ENCODE measurements around the gene SRC. TPM values are rescaled to one million over a fixed set of nuclear protein-coding genes. Genes with fewer than 3 reads are reported as not detected.
A peak's percentile ranks its signal among the peaks of the same experiment; 100 is the strongest.

SRC gene
- total and polyA plus RNA-seq, 3 experiments from 2014 or later: 1.2 to 2.7 (median 2.4) TPM

DNA sequence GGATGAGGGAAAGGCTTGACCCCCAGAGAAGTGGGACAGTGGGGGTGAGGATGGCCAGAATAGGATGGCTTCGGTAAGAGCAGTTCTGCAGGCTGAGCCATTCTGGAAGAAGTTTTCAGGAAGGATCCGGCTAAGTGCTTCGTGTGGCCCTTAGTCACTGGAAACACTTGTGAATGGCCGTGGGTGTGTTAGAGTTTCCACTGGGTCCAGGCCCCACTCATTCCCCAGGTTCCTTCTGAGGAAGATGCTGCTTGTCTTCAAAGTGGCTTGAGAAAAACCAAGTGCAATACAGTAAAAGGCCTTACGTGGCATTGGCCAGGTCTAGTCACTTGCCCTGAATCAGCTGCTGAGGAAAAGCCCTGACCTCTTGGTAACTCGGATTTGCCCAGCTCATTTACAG, 28.6 kb upstream of the SRC start:
- H3K4me3 Mint-ChIP-seq: no peak overlapping the region
- no peaks in the 10 kb centered on the region for H3K9me3 ChIP-seq (ENCODE audit: low read length)
- CTCF ChIA-PET: no interaction called here
- DNase-seq: no peak
- H3K4me1 ChIP-seq (ENCODE audit: insufficient read depth, low read length): peaks cover 7% of the 10 kb centered on the region
- no peak overlapping the region for H3K27ac ChIP-seq (ENCODE audit: low read depth, low read length)
- H3K36me3 Mint-ChIP-seq: peaks cover 0 to 52% (median 9%) of the 10 kb centered on the region in 3 donors
- no peak overlapping the region for H3K4me3 ChIP-seq (ENCODE audit: low read length)
- no peaks in the 10 kb centered on the region for H3K27me3 Mint-ChIP-seq
- peaks cover 4% of the 10 kb centered on the region for H3K36me3 ChIP-seq (ENCODE audit: insufficient read depth, low read length)
- no peaks in the 10 kb centered on the region for H3K27me3 ChIP-seq (ENCODE audit: insufficient read depth, low read length, poor library complexity, severe bottlenecking)
- H3K4me1 Mint-ChIP-seq: peaks cover 17 to 27% (median 17%) of the 10 kb centered on the region in 3 donors
- peak overlapping the region in 4 of 8 donors; percentile 9 to 82 (median 48) for H3K27ac Mint-ChIP-seq
- POLR2A ChIA-PET: no interaction called here
- no peaks in the 10 kb centered on the region for H3K9me3 Mint-ChIP-seq

DNA sequence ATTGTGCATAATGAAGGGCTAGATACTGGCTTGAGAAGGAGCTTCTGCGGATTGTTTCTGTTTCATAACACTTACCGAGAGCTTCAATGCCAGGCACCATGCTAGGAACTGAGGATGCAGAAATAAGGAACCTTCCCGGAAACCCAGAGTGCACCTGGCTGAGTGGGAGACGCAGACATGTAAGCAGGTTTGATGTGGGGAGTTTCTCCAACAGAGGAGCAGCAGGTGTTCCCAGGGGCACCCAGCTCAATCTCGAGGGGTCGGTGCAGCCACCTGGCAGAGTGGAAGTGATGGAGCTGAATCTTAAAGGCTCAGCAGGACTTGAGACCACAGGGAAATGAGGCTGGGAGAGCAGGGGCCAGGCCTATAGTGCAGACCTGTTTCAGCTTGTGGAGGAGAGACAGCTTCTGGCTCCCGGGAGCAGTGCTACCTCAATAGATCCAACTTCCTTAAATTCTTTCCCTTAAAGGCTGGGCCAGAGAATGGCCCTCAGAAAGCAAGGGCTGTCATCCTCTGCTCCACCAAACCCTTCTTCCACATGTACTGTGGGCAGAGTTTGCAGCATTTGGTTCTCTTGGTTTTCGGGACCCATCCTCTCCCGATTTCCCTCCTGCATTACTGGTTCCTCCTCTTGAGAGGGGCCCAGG, 27.8 kb upstream of the SRC start:
- Mint-ChIP-seq H3K36me3 (peaks cover 7 to 48% (median 13%) of the 10 kb centered on the region in 3 donors), H3K27me3 (peaks cover 0 to 1% of the 10 kb centered on the region in 2 donors), H3K4me3 (no peak overlapping the region), H3K9me3 (peaks cover 0 to 3% (median 0%) of the 10 kb centered on the region in 5 donors), H3K27ac (peak overlapping the region in 3 of 8 donors; percentile 48 to 85 (median 79)), H3K4me1 (peaks cover 17 to 27% (median 17%) of the 10 kb centered on the region in 3 donors)
- ChIA-PET CTCF (no interaction called here), POLR2A (no interaction called here)
- no peak overlapping the region for H3K27ac ChIP-seq (ENCODE audit: low read depth, low read length)
- H3K4me1 ChIP-seq (ENCODE audit: insufficient read depth, low read length): peaks cover 7% of the 10 kb centered on the region
- no peaks in the 10 kb centered on the region for H3K36me3 ChIP-seq (ENCODE audit: insufficient read depth, low read length)
- H3K9me3 ChIP-seq (ENCODE audit: low read length): no peaks in the 10 kb centered on the region
- no peak overlapping the region for H3K4me3 ChIP-seq (ENCODE audit: low read length)
- DNase-seq: no peak
- no peaks in the 10 kb centered on the region for H3K27me3 ChIP-seq (ENCODE audit: insufficient read depth, low read length, poor library complexity, severe bottlenecking)

DNA sequence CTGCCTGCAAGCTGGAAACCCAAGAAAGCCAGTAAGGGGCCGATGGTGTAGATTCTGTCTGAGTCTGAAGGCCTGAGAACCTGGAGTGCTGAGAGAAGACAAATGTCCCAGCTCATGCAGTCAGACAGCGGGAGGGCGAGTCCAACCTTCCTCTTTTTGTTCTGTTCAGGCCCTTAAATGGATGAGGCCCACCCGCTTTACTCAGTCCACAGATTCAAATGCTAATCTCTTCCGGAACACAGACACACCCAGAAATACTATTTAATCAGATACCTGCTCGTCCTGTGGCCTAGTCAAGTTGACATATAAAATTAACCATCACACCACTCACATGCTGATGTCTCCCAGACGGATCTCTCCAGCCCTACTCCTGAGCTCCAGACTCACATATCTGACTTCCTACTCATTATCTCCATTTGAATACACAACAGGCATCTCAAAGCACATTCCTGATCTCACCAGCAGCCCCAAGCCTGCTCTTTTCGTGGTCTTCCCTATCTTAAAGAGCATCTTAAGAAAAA, 26.7 kb upstream of the SRC start:
- Histone ChIP-seq H3K4me3 (ENCODE audit: low read length) (no peak overlapping the region), H3K27me3 (ENCODE audit: insufficient read depth, low read length, poor library complexity, severe bottlenecking) (no peaks in the 10 kb centered on the region), H3K4me1 (ENCODE audit: insufficient read depth, low read length) (peaks cover 7% of the 10 kb centered on the region), H3K36me3 (ENCODE audit: insufficient read depth, low read length) (no peaks in the 10 kb centered on the region), H3K9me3 (ENCODE audit: low read length) (no peaks in the 10 kb centered on the region), H3K27ac (ENCODE audit: low read depth, low read length) (no peak overlapping the region)
- no peak for DNase-seq
- peaks cover 0 to 3% (median 0%) of the 10 kb centered on the region in 5 donors for H3K9me3 Mint-ChIP-seq
- H3K4me1 Mint-ChIP-seq: peaks cover 11 to 21% (median 12%) of the 10 kb centered on the region in 3 donors
- peaks cover 0 to 2% of the 10 kb centered on the region in 2 donors for H3K27me3 Mint-ChIP-seq
- H3K4me3 Mint-ChIP-seq: no peak overlapping the region
- POLR2A ChIA-PET: no interaction called here
- H3K36me3 Mint-ChIP-seq: peaks cover 7 to 41% (median 11%) of the 10 kb centered on the region in 3 donors
- CTCF ChIA-PET: no interaction called here
- peak overlapping the region in 3 of 8 donors; percentile 4 to 22 (median 8) for H3K27ac Mint-ChIP-seq

DNA sequence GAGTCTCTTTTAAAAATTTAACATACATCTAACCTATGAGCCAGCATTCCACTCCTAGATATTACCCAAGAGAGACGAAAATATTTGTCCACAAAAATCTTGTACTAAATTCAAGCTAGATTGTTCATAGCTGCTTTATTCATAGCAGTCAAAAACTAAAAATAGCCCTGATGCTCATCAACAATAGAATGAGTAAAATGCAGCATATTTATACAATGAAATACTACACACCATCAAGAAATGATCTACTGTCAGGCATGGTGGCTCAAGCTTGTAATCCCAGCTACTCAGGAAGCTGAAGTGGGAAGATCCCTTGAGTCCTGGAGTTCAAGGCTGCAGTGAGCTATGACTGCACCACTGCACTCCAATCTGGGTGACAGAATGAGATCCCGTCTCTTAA, 22.0 kb upstream of the SRC start:
- Histone ChIP-seq H3K9me3 (ENCODE audit: low read length) (no peaks in the 10 kb centered on the region), H3K36me3 (ENCODE audit: insufficient read depth, low read length) (no peaks in the 10 kb centered on the region), H3K27me3 (ENCODE audit: insufficient read depth, low read length, poor library complexity, severe bottlenecking) (no peaks in the 10 kb centered on the region), H3K4me1 (ENCODE audit: insufficient read depth, low read length) (no peaks in the 10 kb centered on the region), H3K4me3 (ENCODE audit: low read length) (no peak overlapping the region), H3K27ac (ENCODE audit: low read depth, low read length) (no peak overlapping the region)
- H3K9me3 Mint-ChIP-seq: peaks cover 0 to 3% (median 0%) of the 10 kb centered on the region in 5 donors
- DNase-seq: no peak
- POLR2A ChIA-PET: no interaction called here
- no peak overlapping the region for H3K4me3 Mint-ChIP-seq
- H3K27ac Mint-ChIP-seq: no peak overlapping the region
- H3K4me1 Mint-ChIP-seq: no peaks in the 10 kb centered on the region
- peaks cover 2 to 8% (median 7%) of the 10 kb centered on the region in 3 donors for H3K36me3 Mint-ChIP-seq
- CTCF ChIA-PET: no interaction called here
- H3K27me3 Mint-ChIP-seq: peaks cover 0 to 2% of the 10 kb centered on the region in 2 donors

DNA sequence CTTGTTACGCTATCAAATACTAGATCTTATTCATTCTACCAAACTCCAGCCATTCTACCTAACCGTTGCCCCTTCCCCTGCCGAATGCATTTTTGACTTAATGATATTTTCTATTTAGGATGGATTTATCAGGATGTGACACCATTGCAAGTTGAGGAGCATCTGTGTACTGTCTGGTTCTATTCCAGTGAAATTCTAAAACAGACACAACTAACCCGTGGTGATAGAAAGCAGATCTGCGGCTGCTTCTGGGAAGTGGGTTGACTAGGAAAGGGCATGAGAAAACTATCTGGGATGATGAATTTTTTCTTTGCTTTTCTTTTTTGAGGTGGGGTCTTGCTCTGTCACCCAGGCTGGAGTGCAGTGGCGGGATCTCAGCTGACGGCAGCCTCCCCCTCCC, 20.7 kb upstream of the SRC start:
- CTCF ChIA-PET: no interaction called here
- H3K4me3 Mint-ChIP-seq: no peak overlapping the region
- no peak overlapping the region for H3K27ac Mint-ChIP-seq

DNA sequence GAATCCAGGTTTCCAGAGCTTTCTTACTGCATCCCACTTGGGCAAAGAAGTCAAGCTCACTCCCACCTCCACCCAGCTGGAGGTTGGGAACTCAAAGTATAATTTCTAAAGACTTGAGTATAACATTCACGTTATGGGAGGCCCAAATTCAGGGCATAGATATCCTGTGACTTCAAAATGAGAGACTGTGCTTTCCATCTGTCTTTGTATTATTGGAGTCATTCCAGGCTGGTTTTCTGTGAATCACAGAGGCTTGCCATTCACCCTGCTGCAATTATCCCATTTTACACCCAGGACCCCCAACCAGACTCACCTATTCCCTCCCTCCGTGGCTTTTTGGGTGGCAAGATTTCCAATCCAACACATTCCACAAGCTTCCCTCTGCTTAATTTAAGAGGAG, 19.3 kb upstream of the SRC start:
- H3K4me1 Mint-ChIP-seq: no peaks in the 10 kb centered on the region
- POLR2A ChIA-PET: no interaction called here
- CTCF ChIA-PET: no interaction called here
- H3K27me3 ChIP-seq (ENCODE audit: insufficient read depth, low read length, poor library complexity, severe bottlenecking): no peaks in the 10 kb centered on the region
- H3K36me3 ChIP-seq (ENCODE audit: insufficient read depth, low read length): no peaks in the 10 kb centered on the region
- peaks cover 0 to 7% (median 4%) of the 10 kb centered on the region in 3 donors for H3K36me3 Mint-ChIP-seq
- no peak overlapping the region for H3K4me3 Mint-ChIP-seq
- DNase-seq: no peak
- no peak overlapping the region for H3K27ac ChIP-seq (ENCODE audit: low read depth, low read length)
- H3K4me1 ChIP-seq (ENCODE audit: insufficient read depth, low read length): no peaks in the 10 kb centered on the region
- H3K9me3 Mint-ChIP-seq: peaks cover 0 to 3% (median 0%) of the 10 kb centered on the region in 5 donors
- H3K9me3 ChIP-seq (ENCODE audit: low read length): no peaks in the 10 kb centered on the region
- peaks cover 0 to 3% of the 10 kb centered on the region in 2 donors for H3K27me3 Mint-ChIP-seq
- peak overlapping the region in 1 of 8 donors; percentile 10 for H3K27ac Mint-ChIP-seq
- no peak overlapping the region for H3K4me3 ChIP-seq (ENCODE audit: low read length)

More for the DNA sequence above, 20.7 kb upstream of the SRC start:
- Histone ChIP-seq H3K4me1 (ENCODE audit: insufficient read depth, low read length) (no peaks in the 10 kb centered on the region), H3K9me3 (ENCODE audit: low read length) (no peaks in the 10 kb centered on the region), H3K4me3 (ENCODE audit: low read length) (no peak overlapping the region), H3K27me3 (ENCODE audit: insufficient read depth, low read length, poor library complexity, severe bottlenecking) (no peaks in the 10 kb centered on the region), H3K36me3 (ENCODE audit: insufficient read depth, low read length) (no peaks in the 10 kb centered on the region), H3K27ac (ENCODE audit: low read depth, low read length) (no peak overlapping the region)
- peaks cover 0 to 3% (median 0%) of the 10 kb centered on the region in 5 donors for H3K9me3 Mint-ChIP-seq
- peaks cover 0 to 3% of the 10 kb centered on the region in 2 donors for H3K27me3 Mint-ChIP-seq
- POLR2A ChIA-PET: no interaction called here
- DNase-seq: no peak
- no peaks in the 10 kb centered on the region for H3K4me1 Mint-ChIP-seq
- peaks cover 0 to 7% (median 4%) of the 10 kb centered on the region in 3 donors for H3K36me3 Mint-ChIP-seq

DNA sequence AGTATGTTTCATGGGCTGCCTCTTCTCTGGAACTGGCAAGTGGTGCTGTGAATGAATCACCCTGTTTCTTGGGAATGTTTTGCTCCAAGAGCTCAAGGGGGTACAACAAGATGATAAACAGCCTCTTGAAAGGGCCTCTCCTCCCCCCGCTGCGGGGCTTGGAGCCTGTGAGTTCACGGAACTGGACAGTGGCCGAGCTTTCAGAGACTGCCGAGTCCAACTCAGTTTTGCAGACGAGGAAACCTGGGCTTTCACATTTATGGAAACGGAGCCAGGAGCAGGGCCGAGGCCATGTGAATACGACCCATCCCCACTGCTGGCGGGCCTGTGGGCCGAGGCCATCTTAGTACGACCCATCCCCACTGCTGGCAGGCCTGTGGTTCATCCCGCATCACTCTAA, 18.2 kb upstream of the SRC start:
- CTCF ChIA-PET: no interaction called here
- peaks cover 0 to 2% (median 0%) of the 10 kb centered on the region in 5 donors for H3K9me3 Mint-ChIP-seq

DNA sequence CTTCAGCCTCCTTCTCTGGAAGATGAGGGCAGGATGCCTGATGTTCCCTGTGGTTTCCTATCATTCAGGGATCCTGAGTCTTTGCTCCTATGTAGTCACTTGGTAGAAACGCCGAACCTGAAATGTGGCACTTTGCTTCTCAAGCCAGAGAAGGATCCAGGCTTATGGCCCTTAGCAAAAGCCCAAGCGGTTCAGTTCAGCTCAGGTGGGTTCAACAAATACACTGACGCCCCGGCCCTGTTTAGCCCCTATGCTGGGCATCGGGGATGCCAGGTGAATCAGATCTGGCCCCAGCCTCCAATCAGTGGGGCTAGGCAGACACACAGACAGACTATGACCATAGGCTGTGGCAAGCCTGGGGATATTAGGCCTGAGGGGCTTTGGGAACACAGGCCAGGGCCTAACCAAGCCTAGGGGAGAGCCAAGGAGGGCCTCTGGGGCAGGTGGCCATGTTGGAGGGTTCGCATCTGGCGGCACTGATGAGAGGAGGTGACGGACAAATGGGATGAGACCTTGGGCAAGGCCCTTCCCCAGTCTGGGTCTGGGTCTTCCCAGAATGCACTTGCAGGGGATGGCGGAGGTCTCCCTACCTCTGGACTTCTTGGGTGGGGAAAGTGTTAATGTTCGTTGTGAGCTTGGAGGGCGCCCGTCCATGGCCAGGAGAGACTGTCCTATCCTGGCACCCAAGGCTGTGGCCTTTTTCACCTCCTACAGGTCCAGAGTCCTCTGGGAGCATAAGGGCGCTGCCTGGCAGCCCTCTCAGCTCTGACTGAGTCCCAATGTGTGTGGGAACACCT, 17.6 kb upstream of the SRC start:
- peak in 1 of 5 donors; percentile 33 for DNase-seq
- no peak overlapping the region for H3K27ac Mint-ChIP-seq
- H3K27me3 ChIP-seq (ENCODE audit: insufficient read depth, low read length, poor library complexity, severe bottlenecking): no peaks in the 10 kb centered on the region
- H3K9me3 Mint-ChIP-seq: no peaks in the 10 kb centered on the region
- ChIA-PET CTCF (no interaction called here), POLR2A (no interaction called here)
- no peaks in the 10 kb centered on the region for H3K9me3 ChIP-seq (ENCODE audit: low read length)
- no peak overlapping the region for H3K4me3 Mint-ChIP-seq
- H3K27ac ChIP-seq (ENCODE audit: low read depth, low read length): no peak overlapping the region
- no peaks in the 10 kb centered on the region for H3K36me3 Mint-ChIP-seq
- peaks cover 0 to 3% of the 10 kb centered on the region in 2 donors for H3K27me3 Mint-ChIP-seq
- H3K4me1 Mint-ChIP-seq: no peaks in the 10 kb centered on the region
- no peaks in the 10 kb centered on the region for H3K4me1 ChIP-seq (ENCODE audit: insufficient read depth, low read length)
- no peaks in the 10 kb centered on the region for H3K36me3 ChIP-seq (ENCODE audit: insufficient read depth, low read length)
- no peak overlapping the region for H3K4me3 ChIP-seq (ENCODE audit: low read length)

More for the DNA sequence above, 18.2 kb upstream of the SRC start:
- Histone ChIP-seq H3K4me1 (ENCODE audit: insufficient read depth, low read length) (no peaks in the 10 kb centered on the region), H3K4me3 (ENCODE audit: low read length) (no peak overlapping the region), H3K27me3 (ENCODE audit: insufficient read depth, low read length, poor library complexity, severe bottlenecking) (no peaks in the 10 kb centered on the region), H3K36me3 (ENCODE audit: insufficient read depth, low read length) (no peaks in the 10 kb centered on the region), H3K27ac (ENCODE audit: low read depth, low read length) (no peak overlapping the region), H3K9me3 (ENCODE audit: low read length) (no peaks in the 10 kb centered on the region)
- Mint-ChIP-seq H3K36me3 (peaks cover 0 to 4% (median 3%) of the 10 kb centered on the region in 3 donors), H3K27ac (no peak overlapping the region), H3K4me3 (no peak overlapping the region), H3K27me3 (peaks cover 0 to 4% of the 10 kb centered on the region in 2 donors), H3K4me1 (no peaks in the 10 kb centered on the region)
- POLR2A ChIA-PET: no interaction called here
- no peak for DNase-seq

Measured in CD8-positive, alpha-beta memory T cell (primary cell).